Measurements from ENCODE around the gene UCKL1.
A peak's percentile ranks its signal among the peaks of the same experiment; 100 is the strongest.

The UCKL1 gene

DNA sequence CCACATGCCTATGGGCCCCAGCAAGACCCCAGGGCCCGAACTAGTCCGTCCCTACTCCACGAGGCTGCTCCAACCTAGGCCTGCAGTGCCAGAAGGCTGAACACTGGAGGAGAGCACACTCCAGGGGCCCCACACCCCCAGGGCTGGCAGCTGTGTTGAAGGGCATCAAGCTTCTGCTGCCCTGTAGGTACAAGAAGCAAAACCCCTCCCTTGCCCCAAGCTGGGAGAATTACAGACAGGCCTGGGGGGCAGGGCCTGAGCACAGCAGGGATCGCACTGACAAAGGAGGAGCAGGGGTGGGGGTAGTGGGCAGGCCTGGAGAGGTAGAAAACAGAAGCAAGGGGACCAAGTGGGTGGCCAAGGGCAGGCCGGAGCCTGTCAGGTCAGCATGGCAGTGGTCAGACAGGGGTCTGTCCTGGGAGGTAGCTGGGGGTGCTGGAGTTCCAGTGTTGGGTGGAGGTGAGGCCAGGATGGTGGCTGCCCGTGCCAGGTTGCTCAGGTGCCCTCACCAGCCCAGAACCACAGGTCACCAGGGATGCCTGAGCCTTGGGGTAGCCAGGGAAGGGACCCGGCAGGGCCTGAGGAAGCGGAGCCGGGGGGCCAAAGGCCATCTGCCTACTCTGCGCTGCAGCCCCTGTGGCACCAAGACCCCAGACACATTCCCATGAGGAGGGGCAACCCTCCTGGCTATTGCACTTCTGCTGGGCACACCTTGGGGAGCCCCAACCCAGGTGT lies 2.9 kb upstream of the UCKL1 start:
- no peak for DNase-seq

DNA sequence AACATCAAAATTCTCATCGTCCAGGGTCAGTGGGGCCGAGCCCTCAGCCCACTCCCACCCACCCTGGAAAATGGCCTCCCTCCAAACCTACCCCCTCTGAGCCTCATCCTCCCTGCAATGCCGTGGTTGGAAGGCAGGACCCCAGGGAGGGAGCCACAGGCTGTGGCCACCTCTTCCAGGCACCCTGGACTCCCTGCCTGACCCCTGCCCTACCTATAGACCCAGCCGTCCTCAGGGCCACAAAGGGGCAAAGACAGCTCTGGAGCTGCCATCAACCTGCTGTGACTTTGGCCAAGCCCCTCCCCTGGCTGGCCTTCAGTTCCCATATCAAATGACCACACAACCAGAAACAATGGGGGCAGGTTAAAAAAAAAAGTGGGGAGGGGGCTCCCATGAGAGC lies 2.3 kb upstream of the UCKL1 start:
- DNase-seq, result no peak

DNA sequence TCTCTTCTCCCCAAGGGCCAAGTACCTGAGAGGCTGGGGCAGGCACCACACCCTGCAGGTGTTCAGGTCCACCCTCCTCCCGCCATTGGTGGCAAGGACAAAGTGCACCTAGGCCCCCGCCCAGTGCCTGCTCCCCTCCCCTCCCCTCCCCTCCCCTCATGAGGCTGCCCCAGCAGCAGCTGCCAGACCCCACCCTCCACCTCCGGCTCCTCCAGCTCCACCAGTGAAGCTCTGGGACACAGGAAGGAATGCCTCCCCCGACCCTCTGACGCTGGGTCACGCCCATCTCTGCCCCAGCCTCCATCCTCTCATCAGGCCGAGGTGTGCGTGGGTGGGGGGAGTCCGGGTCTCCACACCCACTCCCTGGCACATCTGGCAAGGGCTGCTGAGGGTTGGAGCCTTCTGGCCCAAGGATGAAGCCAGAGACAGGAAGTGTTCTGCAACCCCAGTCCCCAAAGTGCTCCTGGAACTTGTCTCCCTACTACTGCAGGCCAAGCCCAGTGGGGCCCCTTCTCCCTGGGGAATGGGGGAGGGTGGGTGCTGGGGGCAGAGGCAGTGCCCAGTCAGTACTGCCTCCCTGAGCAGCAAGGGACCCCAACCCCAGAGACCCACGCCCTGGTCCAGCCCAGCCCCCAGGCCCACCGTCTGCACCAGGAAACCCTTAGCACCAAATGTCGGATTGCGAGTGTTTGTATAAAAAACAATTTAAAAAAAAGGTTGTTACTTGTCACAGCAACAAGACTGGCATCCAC lies 1.6 kb upstream of the UCKL1 start:
- peak; percentile 52 to 82 for DNase-seq

DNA sequence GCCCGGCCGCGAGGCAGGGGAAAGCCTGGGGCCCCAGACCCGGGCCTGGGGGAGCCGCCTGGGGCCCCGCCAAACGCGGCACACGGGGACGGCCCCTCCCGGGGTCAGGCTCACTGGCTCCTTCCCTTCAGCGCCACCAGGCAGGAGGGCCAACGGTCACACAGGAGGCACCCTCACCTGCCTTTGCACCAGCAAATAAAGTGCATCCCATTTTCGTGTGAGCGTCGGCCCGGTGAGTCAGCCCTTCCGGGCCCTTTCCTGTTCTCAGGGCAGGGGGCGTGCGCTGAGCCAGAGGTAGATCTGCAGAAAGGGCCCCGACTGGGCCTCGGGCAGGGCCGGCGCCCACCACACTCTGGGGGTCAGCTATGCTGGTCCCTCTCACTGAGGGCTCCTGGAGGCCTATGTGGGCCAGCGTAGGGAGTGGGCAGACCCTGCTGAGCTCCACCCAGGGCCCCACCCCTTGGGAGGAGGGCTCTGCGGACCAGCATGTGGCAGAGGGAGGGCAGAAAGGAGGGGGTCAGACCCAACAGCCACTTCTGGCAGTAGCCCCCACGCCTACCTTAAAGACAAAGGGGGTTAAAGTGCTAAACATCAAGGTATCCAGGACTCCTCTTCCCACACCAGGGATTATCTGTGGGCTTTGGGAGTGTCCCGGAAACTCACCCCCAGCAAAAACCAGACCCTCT lies 931 bp upstream of the UCKL1 start:
- peak; percentile 78 to 79 for DNase-seq

DNA sequence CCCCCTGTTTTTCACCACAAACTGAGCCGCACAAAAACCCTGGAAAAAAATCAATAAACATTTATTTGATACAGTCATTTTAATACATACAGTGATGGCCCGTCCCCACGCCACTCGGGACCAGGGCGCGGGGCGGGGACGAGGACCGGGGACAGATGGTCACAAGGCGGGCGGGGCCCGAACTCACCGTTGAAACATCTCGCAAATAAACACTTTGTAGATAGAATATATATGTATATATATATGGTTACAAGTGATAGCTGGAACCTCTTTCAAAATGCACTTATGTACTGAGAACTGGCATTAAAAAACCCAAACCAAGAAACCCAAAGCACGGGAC lies 418 bp upstream of the UCKL1 start:
- DNase-seq, result no peak

DNA sequence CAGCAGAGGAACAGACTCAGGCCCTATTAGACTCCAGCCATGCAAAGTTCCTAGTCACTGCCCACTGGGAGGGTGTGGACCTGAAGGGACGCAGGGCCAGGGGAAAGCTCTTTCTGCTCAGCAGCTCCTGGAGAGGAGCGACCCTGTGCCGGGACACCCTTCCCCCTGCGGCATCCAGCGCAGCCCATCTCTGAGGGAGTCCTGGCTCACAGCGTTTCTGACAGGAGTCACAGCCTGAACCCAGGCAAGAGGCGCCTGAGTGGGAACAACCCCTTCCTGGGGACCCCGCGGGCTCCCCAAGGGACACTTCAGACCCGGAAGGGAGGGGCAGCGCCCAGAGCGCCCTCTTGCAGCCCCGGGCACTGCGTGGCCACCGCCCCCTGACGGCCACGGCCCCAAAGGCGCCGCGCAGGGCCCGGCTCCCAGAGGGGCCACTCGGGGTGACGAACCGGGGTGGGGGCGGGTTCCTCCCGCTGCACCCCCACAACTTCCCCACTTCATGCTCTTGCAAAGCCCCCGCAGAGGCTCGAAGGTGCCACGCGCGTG lies 862 bp downstream of the UCKL1 start:
- DNase-seq, result peak; percentile 28 to 50

DNA sequence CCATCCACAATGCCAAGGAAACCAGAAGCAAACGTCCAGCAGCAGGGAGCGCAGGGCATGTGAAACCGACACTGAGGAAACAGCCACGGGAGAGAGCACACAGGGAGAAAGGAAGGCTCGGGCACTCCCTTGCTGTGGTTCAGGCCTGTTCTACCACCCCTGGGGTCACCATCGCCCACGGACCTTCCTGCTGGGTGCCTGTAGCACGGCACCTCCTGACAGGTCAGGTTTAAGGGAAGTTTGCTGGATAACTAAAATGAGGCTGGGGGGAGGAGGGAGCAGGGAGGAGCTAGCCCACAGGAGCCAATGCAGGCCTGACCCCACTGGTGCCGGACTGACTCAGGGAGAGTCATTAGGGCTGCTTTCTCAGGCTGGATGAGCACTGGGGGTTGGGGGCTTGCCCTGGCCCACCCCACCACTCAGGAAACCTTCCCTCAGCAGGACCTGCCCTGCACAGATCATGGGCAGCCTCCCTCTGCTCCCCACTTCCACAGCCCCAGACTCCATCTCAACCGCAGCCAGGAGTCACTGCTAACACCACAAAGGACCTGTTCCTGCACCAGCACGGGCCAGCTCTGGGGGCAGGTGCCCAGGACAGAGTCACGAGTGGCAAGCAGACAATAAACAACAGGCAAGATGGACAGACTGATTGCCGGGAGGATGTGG lies 2.3 kb downstream of the UCKL1 start:
- no peak for DNase-seq

DNA sequence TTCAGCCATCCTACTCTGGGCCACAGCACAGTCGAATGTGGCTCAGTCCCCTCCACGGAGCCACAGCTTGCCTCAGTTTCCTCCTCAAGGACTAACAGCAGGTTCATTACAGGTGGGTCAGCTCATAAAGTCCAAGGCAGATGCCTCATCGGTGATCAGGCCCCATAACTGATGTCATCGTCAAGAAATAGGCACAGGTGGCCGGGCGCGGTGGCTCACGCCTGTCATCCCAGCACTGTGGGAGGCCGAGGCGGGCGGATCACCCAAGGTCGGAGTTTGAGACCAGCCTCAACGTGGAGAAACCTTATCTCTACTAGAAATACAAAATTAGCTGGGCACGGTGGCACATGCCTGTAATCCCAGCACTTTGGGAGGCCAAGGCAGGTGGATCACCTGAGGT lies 3.4 kb downstream of the UCKL1 start:
- no peak for DNase-seq

DNA sequence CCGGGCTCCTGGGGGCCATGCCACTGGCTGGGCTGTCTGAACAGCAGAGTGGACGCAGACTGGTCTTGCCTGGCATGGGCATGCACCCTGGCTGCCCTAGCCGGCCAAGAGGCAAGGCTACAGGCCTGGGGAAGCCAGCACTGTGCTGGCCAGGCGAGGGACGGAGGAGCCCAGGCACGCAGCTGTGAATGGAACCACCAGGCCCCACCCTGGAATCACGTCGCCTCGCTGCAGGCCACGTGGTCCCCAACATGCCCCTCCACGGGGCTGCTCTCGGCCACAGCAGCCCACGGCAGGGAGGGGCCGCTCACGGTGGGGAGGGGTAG lies 4.0 kb downstream of the UCKL1 start:
- no peak for DNase-seq

DNA sequence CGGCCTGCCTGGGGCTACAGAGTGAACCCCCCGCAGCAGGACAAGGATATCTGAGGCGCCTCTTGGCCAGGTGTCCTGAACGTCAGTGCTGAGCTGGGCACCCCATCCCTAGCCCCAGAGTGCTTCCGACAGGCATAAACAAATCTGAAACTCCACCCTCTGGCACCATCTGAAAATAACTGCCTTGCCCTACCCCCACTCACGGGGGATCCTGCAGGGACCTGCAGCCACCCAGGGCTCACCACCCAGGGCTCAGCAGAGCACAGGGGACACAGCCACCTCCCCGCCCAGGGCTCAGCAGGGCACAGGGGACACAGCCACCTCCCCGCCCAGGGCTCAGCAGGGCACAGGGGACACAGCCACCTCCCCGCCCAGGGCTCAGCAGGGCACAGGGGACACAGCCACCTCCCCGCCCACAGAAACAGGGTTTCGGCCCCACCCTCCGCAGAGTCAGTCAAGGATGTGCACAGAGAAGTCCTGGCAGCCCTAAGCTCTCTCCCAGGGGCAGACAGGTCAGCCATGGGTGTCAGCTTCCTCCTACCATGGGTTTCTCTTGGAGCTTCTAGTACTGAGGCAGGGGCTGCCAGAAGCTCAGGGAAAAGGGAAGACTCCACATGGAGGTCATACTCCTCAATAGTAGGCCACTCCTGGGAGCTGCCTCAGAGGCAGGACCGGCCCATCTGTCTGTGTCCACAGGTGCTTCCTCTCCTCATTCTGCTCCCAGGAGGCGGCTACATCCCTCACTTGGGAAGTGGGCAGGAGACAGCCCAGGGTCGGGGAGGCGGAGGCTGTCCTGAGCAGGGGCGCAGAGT lies 4.6 kb downstream of the UCKL1 start:
- DNase-seq, result no peak

DNA sequence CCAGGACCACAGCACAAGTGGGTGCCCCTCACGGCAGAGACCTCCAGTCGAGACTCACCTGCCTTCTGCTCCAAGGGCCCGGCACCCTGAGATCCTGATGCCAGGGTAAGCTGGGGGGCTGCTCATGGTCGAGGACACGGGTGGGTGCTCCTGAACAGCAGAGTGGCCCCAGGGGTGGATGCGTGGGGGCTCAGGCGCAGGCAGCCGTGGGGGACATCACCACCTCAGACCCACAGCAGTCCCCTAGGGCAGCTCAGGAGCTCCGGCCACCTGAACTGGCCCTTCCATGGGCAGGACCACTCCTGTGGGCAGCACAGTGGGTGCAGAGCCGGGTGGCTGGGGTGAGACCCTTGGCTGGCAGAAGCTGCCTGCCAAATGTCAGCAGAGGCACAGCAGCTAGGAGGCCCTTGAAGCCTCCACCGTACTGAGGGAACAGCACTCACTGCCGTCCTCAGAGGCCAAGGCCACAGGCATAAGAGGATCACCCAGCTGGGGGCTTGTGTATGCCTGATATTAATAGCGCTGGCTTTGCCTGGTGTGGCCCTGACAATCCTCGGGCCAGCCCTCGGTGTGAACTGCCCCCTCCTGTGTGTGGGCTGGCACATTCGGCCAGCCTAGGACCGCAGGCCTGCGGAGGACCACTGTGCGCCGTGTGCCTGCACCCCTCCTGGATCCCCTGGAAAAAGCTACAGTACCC lies 5.4 kb downstream of the UCKL1 start:
- no peak for DNase-seq

DNA sequence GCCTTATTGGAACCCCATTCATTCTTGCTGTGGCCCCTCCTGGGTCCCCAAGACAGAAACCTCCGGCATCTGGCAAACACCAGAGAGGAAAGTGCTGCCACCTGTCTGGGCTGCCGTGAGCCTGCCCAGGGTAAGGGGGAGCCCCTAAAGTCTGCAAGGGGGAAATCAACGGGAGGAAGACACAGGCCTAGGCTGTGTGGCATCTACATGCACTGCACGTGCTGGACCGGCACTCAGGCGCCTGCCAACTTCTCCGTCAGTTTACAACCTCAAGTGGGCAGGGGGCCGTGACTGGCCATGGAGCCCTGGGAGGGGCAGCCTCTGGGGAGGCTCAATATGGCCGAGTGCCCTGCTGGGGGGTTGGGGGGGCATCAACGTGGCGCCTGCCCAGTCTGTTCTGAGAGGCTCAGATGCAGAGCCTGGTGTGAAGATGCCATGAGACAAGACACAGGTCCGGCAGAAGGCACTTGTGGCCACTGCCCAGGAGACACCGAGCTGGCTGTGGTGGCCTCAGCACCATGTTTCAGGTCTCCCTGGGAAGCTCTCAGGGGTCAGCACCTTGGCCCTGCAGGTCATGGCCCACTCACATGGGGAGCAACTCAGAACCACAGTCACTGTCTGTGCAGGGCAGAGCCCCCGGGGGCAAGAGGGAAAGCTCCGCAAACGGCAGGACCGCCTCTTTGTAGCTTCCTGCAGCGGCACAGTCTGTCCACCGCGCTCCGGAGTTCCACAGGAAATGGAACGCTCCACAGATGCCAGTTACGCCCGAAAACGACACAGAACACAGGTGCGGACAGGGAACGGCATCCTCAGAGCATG lies 8.4 kb downstream of the UCKL1 start:
- DNase-seq, result no peak

DNA sequence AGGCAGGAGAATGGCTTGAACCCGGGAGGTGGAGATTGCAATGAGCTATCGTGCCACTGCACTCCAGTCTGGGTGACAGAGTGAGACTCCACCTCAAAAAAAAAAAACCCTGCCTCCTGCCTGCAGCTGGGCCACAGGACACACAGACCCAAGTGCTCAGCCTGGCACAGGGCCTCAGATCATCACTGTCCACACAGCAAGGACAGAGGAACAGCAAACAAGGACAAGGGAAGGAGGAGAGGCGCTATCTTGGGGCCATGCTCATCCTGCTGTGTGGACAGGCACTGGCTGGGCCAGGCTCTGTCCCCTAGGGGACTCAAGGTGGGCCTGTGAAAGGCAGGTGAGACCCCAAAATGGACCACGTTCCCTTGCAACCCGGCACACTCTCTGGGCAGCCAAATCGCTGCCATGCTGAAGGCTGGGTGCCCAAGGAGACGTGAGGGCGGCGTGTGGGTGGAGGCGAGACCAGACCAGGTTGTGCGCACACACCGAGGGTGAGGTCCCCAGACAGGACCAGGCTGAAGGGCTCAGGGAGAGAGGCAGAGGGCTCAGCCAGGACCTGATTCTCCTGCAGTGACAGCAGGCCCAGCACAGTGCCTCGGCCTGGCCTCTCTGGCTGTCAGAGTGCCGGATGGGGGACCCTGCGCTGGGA lies 9.1 kb downstream of the UCKL1 start:
- no peak for DNase-seq

DNA sequence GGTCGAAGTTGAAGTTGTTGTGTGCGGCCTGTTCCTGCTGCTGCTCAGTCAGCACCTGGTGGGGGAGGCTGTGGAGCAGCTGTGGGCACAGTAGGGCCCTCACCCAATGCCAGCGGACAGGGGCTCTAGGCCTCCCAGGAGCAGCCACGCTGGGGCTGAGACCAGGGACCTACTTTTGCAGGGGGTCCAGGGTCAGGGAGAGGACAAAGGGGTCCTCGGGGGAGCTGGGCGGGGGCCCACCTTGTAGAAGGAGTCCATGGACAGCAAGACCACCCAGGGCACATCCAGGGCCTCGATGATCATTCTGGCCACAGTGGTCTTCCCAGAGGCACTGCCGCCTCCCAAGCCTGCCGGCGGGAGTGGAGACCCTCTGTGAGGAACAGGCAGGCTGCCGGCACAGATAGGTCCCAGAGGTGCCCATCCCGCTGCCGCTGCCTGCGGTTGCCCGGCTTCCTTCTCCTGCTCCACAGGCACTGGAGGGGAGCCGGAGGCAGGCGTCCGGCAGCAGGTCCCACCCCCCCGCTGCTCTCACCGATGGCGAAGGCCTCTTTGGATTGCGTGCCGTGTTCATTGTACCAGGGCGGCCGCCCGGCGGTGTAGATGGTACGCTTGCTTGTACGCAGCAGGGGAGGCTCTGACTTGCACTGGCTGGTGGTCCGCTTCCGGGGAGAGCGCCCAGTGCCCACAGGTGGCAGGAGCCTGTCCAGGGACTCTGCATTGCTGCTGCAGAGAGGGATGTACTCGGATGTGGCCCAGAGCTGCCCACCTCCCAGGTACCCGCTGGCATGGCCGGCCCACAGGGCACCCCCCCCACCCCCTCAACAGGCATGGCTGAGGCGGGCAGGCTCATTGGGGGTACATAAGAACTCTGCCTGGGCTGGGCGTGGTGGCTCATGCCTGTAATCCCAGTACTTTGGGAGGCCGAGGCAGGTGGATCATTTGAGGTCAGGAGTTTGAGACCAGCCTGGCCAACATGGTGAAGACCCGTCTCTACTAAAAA lies 10.0 kb downstream of the UCKL1 start:
- no peak for DNase-seq

DNA sequence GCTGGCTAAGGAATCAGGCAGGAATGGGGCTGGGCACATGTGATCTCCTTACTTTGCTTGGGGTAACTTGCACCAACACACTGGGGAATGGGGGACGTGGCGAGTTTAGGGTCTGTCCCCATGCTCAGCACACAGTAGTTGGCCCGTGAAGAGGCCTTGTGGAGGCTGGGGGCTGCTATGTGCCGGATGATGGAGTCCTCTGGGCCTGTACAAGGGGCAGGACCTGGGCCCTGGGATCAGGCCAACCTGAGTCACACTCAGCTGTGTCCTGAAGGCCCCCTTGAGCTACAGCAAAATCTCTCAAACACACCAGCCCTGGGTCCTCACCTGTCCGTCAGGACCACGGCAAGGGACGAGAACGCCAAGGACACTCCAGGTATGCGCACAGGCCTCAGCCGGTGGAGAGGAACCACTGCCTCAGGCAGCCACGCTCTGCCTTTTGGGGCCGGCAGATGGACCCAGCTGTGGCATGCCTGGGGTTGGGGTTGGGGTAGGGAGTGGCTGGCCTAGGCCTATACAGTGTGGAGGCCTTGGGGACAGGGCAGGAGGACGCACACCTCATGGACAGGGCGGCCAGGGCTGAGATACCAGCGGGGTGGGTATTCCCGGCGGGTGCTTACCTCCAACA lies 11.1 kb downstream of the UCKL1 start:
- no peak for DNase-seq

DNA sequence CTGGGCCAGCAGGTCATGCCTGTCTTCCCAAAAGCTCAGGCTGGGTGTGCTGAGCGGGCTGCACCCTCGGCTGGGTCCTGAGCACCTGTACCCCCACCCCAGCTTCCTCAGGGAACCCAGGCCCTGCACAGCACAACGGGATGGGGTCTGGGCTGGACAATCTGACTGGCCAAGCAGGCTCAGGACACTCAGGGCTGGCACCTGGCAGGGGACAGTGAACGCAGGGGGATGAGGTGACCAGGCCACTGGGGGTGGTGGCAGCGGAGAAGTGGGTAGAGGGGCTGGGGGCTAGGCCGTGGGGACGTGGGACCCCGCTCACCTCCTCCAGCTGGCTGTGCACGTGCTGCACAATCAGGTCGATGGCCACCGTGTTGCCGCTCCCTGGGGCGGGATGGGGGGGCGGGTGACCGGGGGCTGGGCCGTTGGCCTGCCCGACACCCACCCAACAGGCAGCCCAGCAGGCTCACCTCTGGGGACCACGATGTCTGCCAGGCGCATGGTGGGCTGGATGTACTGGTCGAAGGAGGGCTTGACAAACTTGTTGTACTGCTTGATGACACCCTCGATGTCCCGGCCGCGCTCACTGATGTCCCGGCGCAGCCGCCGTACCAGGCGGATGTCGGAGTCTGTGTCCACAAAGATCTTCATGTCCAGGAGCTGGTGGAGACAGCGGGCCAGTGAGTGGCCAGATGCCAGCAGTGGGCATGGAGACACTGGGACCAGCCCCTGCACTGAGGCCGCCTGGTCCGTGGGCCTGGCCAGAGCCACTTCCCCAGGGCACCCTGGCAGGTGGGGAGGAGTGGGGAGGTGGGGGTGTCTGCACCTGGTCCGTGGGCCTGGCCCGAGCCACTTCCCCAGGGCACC lies 11.9 kb downstream of the UCKL1 start:
- DNase-seq, result no peak

DNA sequence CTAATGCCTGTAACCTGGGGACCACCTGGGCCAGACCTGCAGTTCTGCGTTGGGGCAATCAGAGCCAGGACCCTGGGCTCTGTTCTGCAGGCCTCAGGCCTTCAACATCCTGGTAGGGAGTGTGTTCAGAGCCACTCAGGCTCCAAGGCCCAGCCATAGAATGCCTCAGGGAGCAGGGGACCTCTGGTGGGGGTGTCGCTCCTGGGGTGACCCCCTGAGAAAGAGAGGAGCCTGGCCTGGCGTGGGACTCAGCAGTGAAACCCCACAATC lies 12.5 kb downstream of the UCKL1 start:
- DNase-seq, result no peak
